HG03439 (cell line): ENCODE measurements around the gene RPN2.
A peak's percentile ranks its signal among the peaks of the same experiment; 100 is the strongest.

ENCODE experiments used
- ATAC-seq: cut with Tn5 transposase; IDR thresholded peaks from one replicate; pipeline ENCODE4 v1.9.1; 2021; ENCODE audit warnings: mild to moderate bottlenecking, moderate library complexity; ENCODE audit not compliant: unreplicated experiment

RPN2 gene

DNA sequence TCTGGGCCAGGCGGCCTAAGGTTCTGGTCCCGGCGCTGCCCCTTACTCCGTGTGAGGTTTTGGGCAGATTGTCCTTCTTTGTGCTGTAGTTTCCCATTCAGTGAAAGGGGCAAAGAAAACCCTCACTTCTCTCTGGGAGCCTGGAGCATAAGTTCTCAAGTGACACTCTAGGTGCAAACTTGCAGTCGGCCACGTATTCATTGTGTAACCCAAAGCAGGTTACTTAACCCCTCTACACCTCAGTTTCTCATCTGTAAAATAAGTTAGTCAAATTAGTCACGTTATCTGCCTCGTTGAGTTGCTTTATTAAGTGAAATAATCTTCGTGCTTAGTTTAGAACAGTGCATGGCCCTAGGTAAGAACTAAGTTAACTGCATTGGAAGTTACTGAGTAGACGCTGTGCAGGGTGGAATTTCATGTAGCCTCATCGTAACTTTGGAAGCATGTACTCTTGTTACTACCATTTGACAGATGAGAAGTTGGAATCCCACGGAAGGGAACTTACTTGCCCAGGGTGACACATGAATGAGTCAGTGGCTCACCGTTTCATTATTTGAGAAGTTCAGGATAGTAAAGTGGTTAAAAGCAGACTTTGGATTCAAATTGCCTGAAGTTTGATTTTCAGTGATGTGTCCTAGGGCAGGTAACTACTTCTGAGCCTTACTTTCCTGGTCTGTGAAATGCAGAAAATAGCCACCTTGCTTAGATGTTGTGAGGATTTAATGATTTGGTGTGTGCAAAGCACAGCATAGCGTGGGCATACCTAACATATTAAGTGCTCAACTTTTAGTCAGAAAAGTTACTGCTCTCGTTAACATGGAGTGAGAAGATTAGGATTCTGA lies 774 bp downstream of the RPN2 start:
- no peak for ATAC-seq

DNA sequence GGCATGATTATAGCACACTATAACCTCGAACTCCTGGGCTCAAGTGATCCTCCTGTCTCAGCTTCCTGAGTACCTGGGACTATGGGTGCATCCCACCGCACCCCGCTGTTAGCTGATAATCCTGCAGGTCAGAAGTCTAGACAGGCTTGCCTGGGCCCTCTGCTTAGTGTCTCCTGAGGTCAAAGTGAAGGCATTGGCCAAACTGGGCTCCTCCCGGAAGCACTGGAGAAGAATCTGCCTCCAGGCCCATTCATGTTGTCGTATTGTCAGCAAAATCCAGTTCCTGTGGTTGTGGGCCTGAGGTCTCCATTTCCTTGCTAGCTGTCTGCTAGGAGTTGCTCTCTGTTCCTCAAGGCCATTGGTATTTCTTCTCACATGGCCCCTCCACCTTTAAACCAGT lies 6.6 kb downstream of the RPN2 start:
- no peak for ATAC-seq

DNA sequence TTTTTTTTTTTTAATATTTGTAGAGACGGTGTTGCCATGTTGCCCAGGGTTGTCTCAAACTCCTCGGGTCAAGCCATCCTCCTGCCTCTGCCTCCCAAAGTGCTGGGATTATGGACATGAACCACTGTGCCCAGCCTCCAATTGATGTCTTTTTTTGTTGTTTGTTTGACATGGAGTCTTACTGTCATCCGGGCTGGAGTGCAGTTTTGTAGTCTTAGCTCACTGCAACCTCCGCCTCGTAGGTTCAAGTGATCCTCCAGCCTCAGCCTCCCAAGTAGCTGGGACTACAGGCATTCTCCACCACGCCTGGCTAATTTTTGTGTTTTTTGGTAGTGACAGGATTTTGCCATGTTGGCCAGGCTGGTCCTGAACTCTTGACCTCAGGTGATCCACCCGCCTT lies 9.7 kb downstream of the RPN2 start:
- ATAC-seq, result no peak

DNA sequence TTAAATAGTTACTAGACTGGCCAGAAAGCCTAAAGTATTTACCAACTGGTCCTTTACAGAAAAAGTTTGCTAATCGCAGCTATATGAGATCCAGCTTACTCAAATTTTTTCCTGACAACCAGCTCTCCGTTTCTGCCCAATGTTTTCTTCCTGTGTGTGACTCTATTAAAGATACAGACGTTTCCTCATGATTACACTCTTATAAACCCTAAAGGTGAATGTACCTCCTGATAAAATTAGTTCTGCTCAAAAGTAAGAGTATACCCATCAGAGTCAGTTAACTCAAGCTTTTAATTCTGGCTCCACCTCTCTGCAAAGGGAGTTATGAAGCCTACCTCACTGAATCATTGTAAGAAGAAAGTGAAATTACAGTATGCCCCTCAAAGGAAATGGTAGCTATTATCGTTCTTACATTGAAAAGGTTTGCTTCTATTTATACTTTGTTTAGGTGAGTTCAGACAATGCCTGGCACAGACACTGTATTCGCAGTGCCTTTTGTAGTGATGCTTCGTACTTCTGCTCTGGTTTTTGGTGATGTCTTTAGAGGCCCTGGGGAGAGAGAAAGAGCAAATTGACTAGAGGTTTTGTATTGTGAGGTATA lies 10.4 kb downstream of the RPN2 start:
- ATAC-seq, result no peak

DNA sequence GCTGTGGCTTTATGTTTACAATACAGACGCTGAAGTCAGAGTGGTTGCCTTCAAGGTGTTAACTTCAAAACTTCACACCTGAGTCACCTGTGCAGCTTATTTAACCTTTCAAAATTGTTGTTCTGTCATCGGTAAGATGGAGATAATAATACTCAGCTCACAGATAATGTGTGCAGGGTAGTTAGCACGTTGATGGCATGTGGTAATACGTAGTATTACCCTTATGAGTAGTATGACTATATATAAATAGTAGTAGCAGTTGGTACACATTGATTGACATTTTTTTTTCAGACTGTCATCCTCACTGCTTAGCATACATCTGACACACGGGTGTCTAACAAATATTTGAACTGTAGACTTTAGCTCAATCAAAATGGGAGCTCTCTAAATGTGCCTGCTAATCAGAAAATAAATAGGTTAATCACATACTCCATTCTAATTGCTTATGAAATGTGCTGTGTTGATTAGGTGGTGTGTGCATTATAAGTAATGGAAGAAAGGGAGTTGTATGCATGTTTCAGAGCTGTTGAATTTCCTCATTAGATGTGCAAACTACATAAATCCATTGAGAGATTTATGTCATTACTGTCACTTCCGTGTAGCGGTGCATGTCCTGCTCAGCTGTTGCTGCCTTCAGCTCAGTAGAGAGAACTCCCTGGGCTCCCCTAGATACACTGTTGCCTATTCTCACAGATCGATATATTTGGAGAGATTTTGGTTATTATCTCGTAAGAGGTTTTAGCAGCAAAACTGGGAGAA lies 11.4 kb downstream of the RPN2 start:
- no peak for ATAC-seq

- peak; percentile 47 for ATAC-seq
Measured at GRCh38 chr20:37192137-37192854, 13.2 kb downstream of the RPN2 start.

GRCh38 chr20:37193226-37193625 lies 14.1 kb downstream of the RPN2 start:
- ATAC-seq, result no peak

- no peak for ATAC-seq
Measured at GRCh38 chr20:37193821-37194220, 14.7 kb downstream of the RPN2 start.

DNA sequence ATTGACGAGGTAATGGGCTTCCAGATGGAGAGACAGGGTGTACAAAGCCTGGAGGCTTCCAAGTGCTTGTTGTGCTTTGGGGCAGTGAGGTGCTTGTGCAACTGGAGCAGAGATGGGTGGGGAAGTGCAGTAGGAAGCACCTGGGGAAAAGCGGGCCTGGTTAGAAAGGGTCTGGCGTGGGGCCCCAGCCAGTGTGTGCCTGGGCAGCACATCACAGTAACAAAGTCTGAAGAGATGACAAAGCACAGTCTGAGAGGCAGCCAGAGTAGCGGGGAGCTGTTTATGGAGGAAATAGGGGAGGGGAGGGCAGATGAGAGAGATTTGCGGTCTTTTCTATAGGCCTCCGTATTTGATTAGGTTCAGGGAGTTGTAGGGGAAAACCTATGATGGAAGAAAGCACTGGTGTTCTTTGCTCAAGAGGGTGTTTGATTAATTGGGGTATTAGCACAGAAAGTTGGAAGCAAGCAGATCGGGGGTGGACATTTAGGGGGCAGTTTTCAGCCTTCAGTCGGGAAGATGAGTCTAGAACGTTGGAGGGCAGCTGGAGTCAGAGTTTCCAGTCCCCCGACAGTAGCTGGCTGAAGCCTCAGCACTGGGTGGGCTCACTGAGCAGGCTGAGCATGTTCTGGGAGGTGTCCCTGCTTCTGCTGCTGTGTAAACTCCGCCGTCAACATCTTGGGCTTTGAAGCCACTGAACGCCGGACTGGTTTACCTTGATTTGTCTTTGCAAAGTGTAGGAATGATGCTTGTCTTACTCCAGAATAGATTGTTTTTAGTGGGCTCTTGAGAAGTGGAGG lies 15.7 kb downstream of the RPN2 start:
- no peak for ATAC-seq

- no peak for ATAC-seq
Measured at GRCh38 chr20:37198932-37199660, 20.0 kb downstream of the RPN2 start.

DNA sequence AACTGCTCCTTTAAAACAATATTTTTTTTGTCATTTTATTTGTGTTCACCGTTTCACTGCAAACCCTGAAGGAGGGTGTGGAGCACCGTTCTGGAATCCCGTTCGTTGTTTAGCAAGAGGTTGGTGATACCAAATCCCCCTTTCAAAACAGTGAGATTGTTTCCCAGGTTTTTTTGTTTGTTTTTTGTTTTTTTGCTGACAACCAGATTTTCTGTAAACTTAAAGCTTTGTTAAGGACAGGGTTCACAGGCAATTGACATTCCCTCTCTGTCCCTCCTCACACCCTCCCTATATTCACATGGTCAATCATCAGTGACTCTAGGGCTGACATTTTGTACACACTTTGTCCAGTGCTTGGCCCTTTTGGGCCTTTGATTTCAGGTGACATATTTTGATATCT lies 21.2 kb downstream of the RPN2 start:
- no peak for ATAC-seq

DNA sequence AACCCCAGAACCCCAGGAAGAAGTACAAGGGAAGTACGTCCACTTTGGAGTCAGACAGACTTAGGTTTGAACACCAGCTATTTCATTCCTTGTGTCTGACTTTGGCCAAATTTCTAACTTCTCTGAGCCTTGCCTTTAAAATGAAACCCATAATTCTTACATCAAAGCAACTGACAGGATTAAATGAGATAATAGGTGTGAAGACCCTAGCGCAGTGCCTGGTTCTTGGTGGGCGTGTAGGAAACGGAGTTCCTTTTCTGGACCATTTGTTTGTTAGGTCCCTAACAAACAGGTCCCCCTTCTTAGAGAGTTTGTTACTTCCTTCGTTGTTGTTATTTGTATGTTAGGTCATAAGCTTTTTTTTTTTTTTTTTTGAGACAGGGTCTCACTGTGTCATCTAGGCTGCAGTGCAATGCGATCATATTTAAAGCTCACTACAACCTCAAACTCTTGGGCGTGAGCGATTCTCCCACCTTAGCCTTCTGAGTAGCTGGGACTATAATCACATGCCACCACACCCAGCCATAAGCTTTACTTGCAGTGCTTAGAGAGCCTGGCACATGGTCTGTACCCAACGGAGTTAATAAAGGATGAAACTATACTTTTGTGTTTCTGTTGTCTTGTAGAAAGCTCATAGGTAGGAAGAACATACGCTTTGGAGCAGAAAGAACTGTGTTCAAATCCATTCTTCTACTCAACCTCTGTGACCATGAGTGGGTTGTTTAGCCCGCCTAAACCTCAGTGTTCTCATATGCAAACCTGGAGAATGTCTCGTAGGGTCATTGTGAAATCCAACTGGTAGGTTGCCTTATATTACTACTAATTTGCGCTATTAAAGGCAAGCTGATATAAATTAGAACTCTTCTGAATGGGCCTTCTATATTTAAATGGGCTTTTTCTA lies 22.0 kb downstream of the RPN2 start:
- no peak for ATAC-seq

- ATAC-seq, result no peak
Measured at GRCh38 chr20:37201827-37202162, 22.7 kb downstream of the RPN2 start.

DNA sequence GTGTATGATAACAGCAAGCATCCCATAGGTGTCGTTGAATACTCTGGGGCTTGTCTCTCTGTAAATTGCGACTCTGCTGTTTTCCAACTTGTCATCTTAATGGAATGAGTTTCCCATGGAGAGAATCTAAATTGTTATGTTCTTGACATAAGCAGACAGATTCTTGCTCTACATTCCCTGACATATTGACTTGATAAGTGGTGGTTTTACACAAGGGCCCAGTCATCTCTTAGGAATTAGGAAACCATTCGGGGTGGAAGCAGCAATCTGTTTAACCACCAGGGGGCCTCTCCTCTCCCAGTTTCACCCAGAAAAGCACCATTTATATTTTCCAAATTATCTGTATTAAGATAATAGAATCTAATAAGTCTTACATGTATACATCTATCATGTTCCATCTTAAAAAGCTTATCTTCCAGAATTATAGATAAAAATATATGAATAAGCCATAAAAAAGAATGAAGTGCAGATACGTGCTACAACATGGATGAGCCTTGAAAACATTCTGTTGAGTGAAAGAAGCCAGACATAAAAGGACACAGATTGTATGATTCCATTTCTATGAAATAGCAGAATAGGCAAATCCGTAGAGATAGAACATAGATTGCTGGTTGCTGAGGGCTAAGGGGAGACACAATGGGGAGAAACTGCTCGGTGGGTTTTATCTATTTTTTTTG lies 23.3 kb downstream of the RPN2 start:
- no peak for ATAC-seq

GRCh38 chr20:37204056-37204455 lies 24.9 kb downstream of the RPN2 start:
- ATAC-seq, result no peak

DNA sequence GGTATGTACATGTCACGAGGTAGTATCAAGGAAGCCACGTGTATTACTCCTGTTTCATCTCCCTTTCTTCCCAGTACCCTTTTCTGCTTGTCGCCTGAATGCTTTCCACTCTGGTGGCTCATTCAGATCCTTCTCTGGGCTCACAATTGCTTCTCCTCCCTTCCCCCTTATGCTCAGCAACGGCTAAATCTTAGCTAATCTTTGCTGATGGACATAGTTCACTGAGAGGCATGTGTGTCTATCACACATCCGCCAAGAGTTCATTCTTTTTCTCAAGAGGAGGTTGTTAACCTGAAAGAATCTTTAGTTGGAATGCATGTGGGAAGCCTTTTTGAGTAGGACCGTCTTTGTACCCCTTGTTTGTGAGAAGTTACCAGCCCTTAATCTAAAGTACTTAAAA lies 26.0 kb downstream of the RPN2 start:
- no peak for ATAC-seq

DNA sequence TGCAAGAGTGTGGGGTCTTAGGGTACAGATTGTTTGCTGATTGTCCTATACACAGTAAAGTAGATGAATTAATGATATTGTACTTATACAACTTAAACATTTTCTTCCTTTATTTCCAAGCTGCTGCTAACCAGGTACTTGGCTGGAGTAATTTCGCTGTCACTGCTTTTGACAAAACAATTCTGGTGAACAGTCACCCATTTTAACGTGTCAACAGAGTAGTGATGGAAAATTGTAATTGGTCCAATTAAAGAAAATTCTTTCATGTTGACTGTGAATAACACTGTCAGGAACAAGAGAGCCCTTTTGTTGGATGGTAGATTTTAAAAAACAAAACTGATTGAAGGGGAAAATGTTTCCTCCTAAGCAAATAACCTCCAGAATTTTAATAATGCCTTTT lies 26.7 kb downstream of the RPN2 start:
- no peak for ATAC-seq

DNA sequence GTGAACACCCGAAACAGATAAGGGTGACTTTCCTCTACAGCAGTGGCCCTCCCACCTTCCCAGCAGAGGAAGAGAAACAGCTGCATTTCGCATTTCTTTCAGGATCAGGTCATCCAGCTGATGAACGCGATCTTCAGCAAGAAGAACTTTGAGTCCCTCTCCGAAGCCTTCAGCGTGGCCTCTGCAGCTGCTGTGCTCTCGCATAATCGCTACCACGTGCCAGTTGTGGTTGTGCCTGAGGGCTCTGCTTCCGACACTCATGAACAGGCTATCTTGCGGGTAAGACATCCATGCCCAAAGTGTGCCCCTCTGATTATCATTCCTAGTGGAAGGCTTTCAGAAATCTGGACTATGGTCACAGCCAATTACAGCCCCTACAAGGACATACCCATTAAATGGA lies 28.0 kb downstream of the RPN2 start:
- ATAC-seq, result no peak
